Measurements from ENCODE around the gene GHRHR. TPM values are rescaled to one million over a fixed set of nuclear protein-coding genes. Genes with fewer than 3 reads are reported as not detected.

The GHRHR gene
- 1 to 10 TPM in 1 of 2 donors, not detected in 1; 1.2 TPM for total RNA-seq
- long read RNA-seq, donor 1, result 0 reads
- long read RNA-seq, donor 2, result 0 reads

- intact Hi-C loops (cut with DNase I), result no loop called here
- no peak for DNase-seq (ENCODE audit: low spot score)
Observed at GRCh38 chr7:30963842-30964241, at the start of gene GHRHR. Gene GHRHR, plus strand, starts transcription at chr7:30963953. Its CDS starts 116 bp downstream, at chr7:30964069.

- peak; percentile 91 for DNase-seq (ENCODE audit: low spot score)
- intact Hi-C loops (cut with DNase I), result no loop called here
Observed at GRCh38 chr7:30914596-30914995, 49.2 kb upstream of the GHRHR start.

- intact Hi-C loops (cut with DNase I), result no loop called here
Observed at GRCh38 chr7:30915005-30915601, 48.6 kb upstream of the GHRHR start.

GRCh38 chr7:30915751-30916150 lies 48.0 kb upstream of the GHRHR start:
- intact Hi-C loops (cut with DNase I), result no loop called here
- no peak for DNase-seq (ENCODE audit: low spot score)

More at GRCh38 chr7:30915005-30915601, 48.6 kb upstream of the GHRHR start:
- DNase-seq (ENCODE audit: low spot score), result no peak

- no peak for DNase-seq (ENCODE audit: low spot score)
- intact Hi-C loops (cut with DNase I), result no loop called here
Observed at GRCh38 chr7:30916255-30916654, 47.5 kb upstream of the GHRHR start.

- intact Hi-C loops (cut with DNase I), result no loop called here
- no peak for DNase-seq (ENCODE audit: low spot score)
Observed at GRCh38 chr7:30916767-30917166, 47.0 kb upstream of the GHRHR start.

- intact Hi-C loops (cut with DNase I), result no loop called here
- no peak for DNase-seq (ENCODE audit: low spot score)
Observed at GRCh38 chr7:30917216-30917893, 46.4 kb upstream of the GHRHR start.

- peak; percentile 58 for DNase-seq (ENCODE audit: low spot score)
Observed at GRCh38 chr7:30918676-30919075, 45.1 kb upstream of the GHRHR start.

GRCh38 chr7:30920021-30920583 lies 43.7 kb upstream of the GHRHR start:
- DNase-seq (ENCODE audit: low spot score), result peak; percentile 66
- intact Hi-C loops (cut with DNase I), result no loop called here

More at GRCh38 chr7:30918676-30919075, 45.1 kb upstream of the GHRHR start:
- intact Hi-C loops (cut with DNase I), result loop anchor here in 1 of 2 donors (2.0 kb wide), 1 partner anchor 128 kb away; no protein-coding TSS in a partner anchor

GRCh38 chr7:30920584-30921539 lies 42.9 kb upstream of the GHRHR start:
- intact Hi-C loops (cut with DNase I), result no loop called here
- peak; percentile 92 for DNase-seq (ENCODE audit: low spot score)

- intact Hi-C loops (cut with DNase I), result no loop called here
- DNase-seq (ENCODE audit: low spot score), result peak; percentile 67
Observed at GRCh38 chr7:30921540-30922401, 42.0 kb upstream of the GHRHR start.

- peak; percentile 69 for DNase-seq (ENCODE audit: low spot score)
- intact Hi-C loops (cut with DNase I), result no loop called here
Observed at GRCh38 chr7:30922596-30922995, 41.2 kb upstream of the GHRHR start.

- intact Hi-C loops (cut with DNase I), result no loop called here
- peak; percentile 68 for DNase-seq (ENCODE audit: low spot score)
Observed at GRCh38 chr7:30923009-30923773, 40.6 kb upstream of the GHRHR start.

GRCh38 chr7:30923774-30924413 lies 39.9 kb upstream of the GHRHR start:
- DNase-seq (ENCODE audit: low spot score), result peak; percentile 65
- intact Hi-C loops (cut with DNase I), result no loop called here

GRCh38 chr7:30924624-30925023 lies 39.1 kb upstream of the GHRHR start:
- DNase-seq (ENCODE audit: low spot score), result no peak
- intact Hi-C loops (cut with DNase I), result no loop called here

- DNase-seq (ENCODE audit: low spot score), result no peak
- intact Hi-C loops (cut with DNase I), result no loop called here
Observed at GRCh38 chr7:30925117-30925516, 38.6 kb upstream of the GHRHR start.

GRCh38 chr7:30925913-30926312 lies 37.8 kb upstream of the GHRHR start:
- intact Hi-C loops (cut with DNase I), result no loop called here
- peak; percentile 51 for DNase-seq (ENCODE audit: low spot score)
